ENCODE data around the gene RPS27L.
A peak's percentile ranks its signal among the peaks of the same experiment; 100 is the strongest.

Gene RPS27L

DNA sequence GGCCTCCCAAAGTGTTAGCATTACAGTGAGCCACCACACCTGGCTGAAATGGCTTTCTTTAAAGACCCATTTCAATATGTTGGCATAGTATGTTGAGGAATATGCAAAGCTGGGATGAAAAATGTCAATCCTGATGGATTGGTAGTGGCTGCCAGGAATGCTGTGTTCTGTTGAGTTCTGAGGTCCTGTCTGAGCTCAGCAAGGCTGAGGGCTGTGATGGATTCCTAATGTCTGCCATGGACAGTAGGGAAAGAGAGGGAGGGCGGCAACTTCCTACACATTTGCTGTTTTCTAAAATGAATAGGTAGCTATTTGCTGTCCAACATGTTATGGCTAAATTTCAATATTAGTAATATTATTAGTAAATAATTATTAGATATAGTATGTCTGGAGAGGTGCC lies 40.3 kb upstream of the RPS27L start:
- Histone ChIP-seq H3F3A (ENCODE audit: insufficient read depth, low read length) (no peaks in the 10 kb centered on the region), H3K4me3 (ENCODE audit: low read depth, low read length, poor library complexity, severe bottlenecking) (no peak overlapping the region), H4K20me1 (ENCODE audit: insufficient read depth, low read length) (no peaks in the 10 kb centered on the region), H3K79me2 (ENCODE audit: insufficient read depth, low read length) (peaks cover 71% of the 10 kb centered on the region), H3K27me3 (ENCODE audit: insufficient read depth, low read length) (no peaks in the 10 kb centered on the region), H2AFZ (ENCODE audit: low read length) (no peak overlapping the region), H3K4me2 (ENCODE audit: low read length) (no peak overlapping the region), H3K9me2 (ENCODE audit: low read depth, low read length) (no peaks in the 10 kb centered on the region), H3K27ac (ENCODE audit: low read depth, low read length, poor library complexity, severe bottlenecking) (no peak overlapping the region), H3K9ac (ENCODE audit: low read length) (no peak overlapping the region), H3K9me3 (ENCODE audit: low read length) (no peaks in the 10 kb centered on the region), H3K36me3 (ENCODE audit: insufficient read depth, low read length) (no peaks in the 10 kb centered on the region), H3K4me1 (ENCODE audit: insufficient read depth, low read length, severe bottlenecking) (peaks cover 84% of the 10 kb centered on the region)
- TF ChIP-seq, protein P1, sequence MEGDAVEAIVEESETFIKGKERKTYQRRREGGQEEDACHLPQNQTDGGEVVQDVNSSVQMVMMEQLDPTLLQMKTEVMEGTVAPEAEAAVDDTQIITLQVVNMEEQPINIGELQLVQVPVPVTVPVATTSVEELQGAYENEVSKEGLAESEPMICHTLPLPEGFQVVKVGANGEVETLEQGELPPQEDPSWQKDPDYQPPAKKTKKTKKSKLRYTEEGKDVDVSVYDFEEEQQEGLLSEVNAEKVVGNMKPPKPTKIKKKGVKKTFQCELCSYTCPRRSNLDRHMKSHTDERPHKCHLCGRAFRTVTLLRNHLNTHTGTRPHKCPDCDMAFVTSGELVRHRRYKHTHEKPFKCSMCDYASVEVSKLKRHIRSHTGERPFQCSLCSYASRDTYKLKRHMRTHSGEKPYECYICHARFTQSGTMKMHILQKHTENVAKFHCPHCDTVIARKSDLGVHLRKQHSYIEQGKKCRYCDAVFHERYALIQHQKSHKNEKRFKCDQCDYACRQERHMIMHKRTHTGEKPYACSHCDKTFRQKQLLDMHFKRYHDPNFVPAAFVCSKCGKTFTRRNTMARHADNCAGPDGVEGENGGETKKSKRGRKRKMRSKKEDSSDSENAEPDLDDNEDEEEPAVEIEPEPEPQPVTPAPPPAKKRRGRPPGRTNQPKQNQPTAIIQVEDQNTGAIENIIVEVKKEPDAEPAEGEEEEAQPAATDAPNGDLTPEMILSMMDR (IDR thresholded peaks at IDR 0.05; ENCODE audit: low read length), result no peak
- no peak for TF ChIP-seq EZH2 (IDR thresholded peaks at IDR 0.05; ENCODE audit: borderline replicate concordance, low read length)

DNA sequence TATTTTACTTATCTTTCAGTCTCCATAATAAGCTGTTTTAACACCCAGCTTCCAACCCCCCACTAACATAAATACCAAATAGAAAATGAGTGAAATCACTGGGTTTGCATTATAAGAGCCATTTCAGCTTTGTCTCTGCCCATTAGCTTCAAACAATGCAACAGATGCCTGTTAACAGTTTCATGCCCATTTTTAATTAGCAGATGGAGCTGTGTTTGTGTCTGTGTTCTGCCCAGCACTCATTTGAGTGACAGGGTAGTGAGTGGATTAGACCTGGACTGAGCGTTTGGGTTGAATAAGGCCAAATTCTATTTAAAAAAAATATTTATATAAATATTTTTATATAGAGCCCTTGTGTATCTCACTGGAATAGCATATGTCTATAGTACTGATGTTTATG lies 39.6 kb upstream of the RPS27L start:
- Histone ChIP-seq H3K9me2 (ENCODE audit: low read depth, low read length) (no peaks in the 10 kb centered on the region), H3K36me3 (ENCODE audit: insufficient read depth, low read length) (no peaks in the 10 kb centered on the region), H3K27ac (ENCODE audit: low read depth, low read length, poor library complexity, severe bottlenecking) (no peak overlapping the region), H3K4me3 (ENCODE audit: low read depth, low read length, poor library complexity, severe bottlenecking) (no peak overlapping the region), H3K79me2 (ENCODE audit: insufficient read depth, low read length) (peaks cover 68% of the 10 kb centered on the region), H4K20me1 (ENCODE audit: insufficient read depth, low read length) (no peaks in the 10 kb centered on the region), H3K4me2 (ENCODE audit: low read length) (no peak overlapping the region), H3K4me1 (ENCODE audit: insufficient read depth, low read length, severe bottlenecking) (peaks cover 86% of the 10 kb centered on the region), H2AFZ (ENCODE audit: low read length) (no peak overlapping the region), H3K9ac (ENCODE audit: low read length) (no peak overlapping the region), H3K27me3 (ENCODE audit: insufficient read depth, low read length) (no peaks in the 10 kb centered on the region), H3K9me3 (ENCODE audit: low read length) (no peaks in the 10 kb centered on the region), H3F3A (ENCODE audit: insufficient read depth, low read length) (peaks cover under 1% of the 10 kb centered on the region; the same call in 1 of the 2 replicates)
- no peak for TF ChIP-seq EZH2 (IDR thresholded peaks at IDR 0.05; ENCODE audit: borderline replicate concordance, low read length)
- TF ChIP-seq, protein P1 (IDR thresholded peaks at IDR 0.05; ENCODE audit: low read length), result no peak

DNA sequence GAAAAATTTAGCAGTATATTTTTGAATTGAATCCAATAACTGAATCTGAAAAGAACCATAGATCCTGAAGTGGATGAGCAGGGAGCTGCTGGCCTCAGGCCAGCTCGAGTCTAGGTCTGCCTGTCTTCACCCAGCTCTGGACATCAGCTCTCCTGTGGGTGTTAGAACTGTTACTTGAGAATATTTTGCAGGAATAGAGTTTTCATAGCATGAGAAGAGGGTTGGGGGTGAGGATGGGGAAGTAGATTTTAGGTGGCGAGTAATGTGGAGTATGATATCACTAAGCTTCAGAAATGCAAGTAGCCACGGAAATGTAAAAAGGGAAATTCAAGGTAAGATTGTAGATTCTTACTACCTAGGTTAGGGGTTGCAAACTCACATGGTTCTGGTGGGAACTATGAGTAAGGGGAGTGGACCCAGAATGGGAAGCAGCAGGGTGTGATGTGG lies 38.3 kb upstream of the RPS27L start:
- Histone ChIP-seq H3K9me3 (ENCODE audit: low read length) (no peaks in the 10 kb centered on the region), H3K4me1 (ENCODE audit: insufficient read depth, low read length, severe bottlenecking) (peaks cover 86% of the 10 kb centered on the region), H3K9ac (ENCODE audit: low read length) (peak overlapping the region; percentile 53; the same call in 1 of the 2 replicates), H3K4me2 (ENCODE audit: low read length) (peak overlapping the region; percentile 98; the same call in 1 of the 2 replicates), H3K9me2 (ENCODE audit: low read depth, low read length) (no peaks in the 10 kb centered on the region), H3K27ac (ENCODE audit: low read depth, low read length, poor library complexity, severe bottlenecking) (peak overlapping the region; percentile 94), H3K36me3 (ENCODE audit: insufficient read depth, low read length) (no peaks in the 10 kb centered on the region), H3F3A (ENCODE audit: insufficient read depth, low read length) (peaks cover 12% of the 10 kb centered on the region), H2AFZ (ENCODE audit: low read length) (no peak overlapping the region), H3K4me3 (ENCODE audit: low read depth, low read length, poor library complexity, severe bottlenecking) (no peak overlapping the region), H3K79me2 (ENCODE audit: insufficient read depth, low read length) (peaks cover 72% of the 10 kb centered on the region), H4K20me1 (ENCODE audit: insufficient read depth, low read length) (no peaks in the 10 kb centered on the region), H3K27me3 (ENCODE audit: insufficient read depth, low read length) (no peaks in the 10 kb centered on the region)
- TF ChIP-seq, protein P1 (IDR thresholded peaks at IDR 0.05; ENCODE audit: low read length), result no peak
- no peak for TF ChIP-seq EZH2 (IDR thresholded peaks at IDR 0.05; ENCODE audit: borderline replicate concordance, low read length)
